IMR-90 (cell line): ENCODE results near the gene SKP1. TPM values are rescaled to one million over a fixed set of nuclear protein-coding genes. Genes with fewer than 3 reads are reported as not detected.

Source experiments
- ATAC-seq: fragments of 200-7000 bp; cut with Tn5 transposase; 2 replicates; pipeline ENCODE4 v1.9.1; 2020; ENCODE audit warnings: low read depth, mild to moderate bottlenecking, moderate library complexity
- BruUV-seq: library from RNA; stranded (reverse); fragments of 400-500 nt; replicated peaks from 2 replicates; lab custom pipeline; 2021; lab: Mats Ljungman, UMichigan
- CTCF ChIA-PET: fragments of 300-600 bp; formaldehyde crosslinking; extraction: SDS; loops from one replicate; lab custom pipeline; 2021; ENCODE audit warnings: antibody characterized with exemption; lab: Yijun Ruan, JAX
- POLR2A ChIA-PET: fragments of 300-600 bp; sonication (Branson Sonifier 250); formaldehyde crosslinking; loops from one replicate; lab custom pipeline; 2022; ENCODE audit warnings: antibody characterized with exemption; ENCODE audit not compliant: unreplicated experiment; lab: Charles Lee
- DNase-seq: peaks from one replicate; pipeline ENCODE4 v3.0.0; 2013
- H2AFZ ChIP-seq: replicated peaks from 2 replicates; pipeline ENCODE3; 2013; ENCODE audit warnings: low read length, mild to moderate bottlenecking; ENCODE audit not compliant: poor library complexity
- H2AK5ac ChIP-seq: 2 replicates; pipeline ENCODE4 v1.6.1; 2013; ENCODE audit warnings: low read depth, low read length, inconsistent platforms
- H2AK9ac ChIP-seq: replicated peaks from 2 replicates; pipeline ENCODE3; 2013; ENCODE audit warnings: mild to moderate bottlenecking, low read depth, low read length, moderate library complexity; ENCODE audit not compliant: poor library complexity
- H2BK120ac ChIP-seq: 2 replicates; pipeline ENCODE4 v1.6.1; 2013; ENCODE audit warnings: low read depth, low read length, inconsistent platforms
- H2BK15ac ChIP-seq: 3 replicates; pipeline ENCODE4 v1.6.1; 2013; ENCODE audit warnings: low read depth, low read length, inconsistent platforms
- H2BK20ac ChIP-seq: 2 replicates; pipeline ENCODE4 v1.6.1; 2013; ENCODE audit warnings: low read depth, mild to moderate bottlenecking, inconsistent platforms, low read length, moderate library complexity
- H2BK5ac ChIP-seq: 2 replicates; pipeline ENCODE4 v1.6.1; 2013; ENCODE audit warnings: mild to moderate bottlenecking, low read depth, low read length, inconsistent platforms; ENCODE audit not compliant: poor library complexity, severe bottlenecking
- H3K14ac ChIP-seq: replicated peaks from 2 replicates; pipeline ENCODE4 v1.6.1; 2013; ENCODE audit warnings: low read depth, low read length, inconsistent platforms
- H3K18ac ChIP-seq: 2 replicates; pipeline ENCODE4 v1.6.1; 2013; ENCODE audit warnings: low read depth, low read length, control low read depth
- H3K23ac ChIP-seq: 2 replicates; pipeline ENCODE4 v1.6.1; 2013; ENCODE audit warnings: low read depth, low read length, inconsistent platforms
- H3K27ac ChIP-seq: 2 replicates; pipeline ENCODE4 v1.5.1; 2013; ENCODE audit warnings: mild to moderate bottlenecking, control low read depth, low read length; ENCODE audit not compliant: insufficient read depth
- H3K27me3 ChIP-seq: 2 replicates; pipeline ENCODE4 v1.6.1; 2013; ENCODE audit warnings: low read length; ENCODE audit not compliant: control insufficient read depth, insufficient read depth
- H3K36me3 ChIP-seq: 2 replicates; pipeline ENCODE4 v1.6.1; 2013; ENCODE audit warnings: low read length, mixed read lengths; ENCODE audit not compliant: control insufficient read depth, insufficient read depth
- H3K4ac ChIP-seq: 2 replicates; pipeline ENCODE4 v1.6.1; 2013; ENCODE audit warnings: low read depth, low read length, inconsistent platforms
- H3K4me1 ChIP-seq: 2 replicates; pipeline ENCODE4 v1.6.1; 2013; ENCODE audit warnings: low read length, mixed read lengths; ENCODE audit not compliant: control insufficient read depth, insufficient read depth
- H3K4me2 ChIP-seq: 2 replicates; pipeline ENCODE4 v1.6.1; 2013; ENCODE audit warnings: low read depth, mild to moderate bottlenecking, control low read depth, low read length, moderate library complexity
- H3K4me3 ChIP-seq: 2 replicates; pipeline ENCODE4 v1.5.1; 2013; ENCODE audit warnings: low read depth, mild to moderate bottlenecking, control low read depth, low read length, moderate library complexity; ENCODE audit not compliant: insufficient read depth
- H3K56ac ChIP-seq: 2 replicates; pipeline ENCODE4 v1.6.1; 2013; ENCODE audit warnings: low read length, inconsistent platforms; ENCODE audit not compliant: insufficient read depth; ENCODE audit errors: extremely low read depth
- H3K79me1 ChIP-seq, 2 experiments: 2 replicates each; pipeline ENCODE4 v1.6.1; 2013; ENCODE audit warnings: low read length in 2 of 2, inconsistent platforms in 1 of 2, low read depth in 1 of 2
- H3K9ac ChIP-seq: 2 replicates; pipeline ENCODE4 v1.6.1; 2013; ENCODE audit warnings: low read depth, low read length, control low read depth
- H3K9me1 ChIP-seq: 2 replicates; pipeline ENCODE4 v1.6.1; 2013; ENCODE audit warnings: low read length, inconsistent platforms; ENCODE audit not compliant: insufficient read depth
- H3K9me3 ChIP-seq: 2 replicates; pipeline ENCODE4 v1.6.1; 2013; ENCODE audit warnings: low read length; ENCODE audit not compliant: control insufficient read depth, insufficient read depth
- H4K20me1 ChIP-seq: 2 replicates; pipeline ENCODE4 v1.6.1; 2013; ENCODE audit warnings: low read length, inconsistent platforms; ENCODE audit not compliant: insufficient read depth
- H4K5ac ChIP-seq: 2 replicates; pipeline ENCODE4 v1.6.1; 2013; ENCODE audit warnings: mild to moderate bottlenecking, low read depth, low read length, control low read depth
- H4K8ac ChIP-seq, 2 experiments: 2 replicates each; pipeline ENCODE4 v1.6.1; 2013; ENCODE audit warnings: low read depth in 2 of 2, low read length in 2 of 2, control low read depth in 1 of 2, inconsistent platforms in 1 of 2
- H4K91ac ChIP-seq: 2 replicates; pipeline ENCODE4 v1.6.1; 2013; ENCODE audit warnings: low read depth, low read length, inconsistent platforms; ENCODE audit not compliant: insufficient read depth
- BHLHE40 ChIP-seq: fragments of 150-350 bp; IDR thresholded peaks from 2 replicates; pipeline ENCODE4 v1.6.1; 2016; ENCODE audit warnings: mild to moderate bottlenecking, low read depth, low read length
- CHD1 ChIP-seq: IDR thresholded peaks from 2 replicates; pipeline ENCODE4 v1.6.1; 2012; ENCODE audit warnings: low read depth, low read length, improper control_type of control experiment
- MAFK ChIP-seq: IDR thresholded peaks from 2 replicates; pipeline ENCODE4 v1.6.1; 2012; ENCODE audit warnings: low read depth, low read length, improper control_type of control experiment
- RCOR1 ChIP-seq: IDR thresholded peaks from 2 replicates; pipeline ENCODE4 v1.6.1; 2012; ENCODE audit warnings: mild to moderate bottlenecking, low read length, improper control_type of control experiment; ENCODE audit not compliant: insufficient replicate concordance
- RFX5 ChIP-seq: IDR thresholded peaks from 2 replicates; pipeline ENCODE4 v1.8.0; 2012; ENCODE audit warnings: low read depth, mild to moderate bottlenecking, low read length, moderate library complexity
- SMC3 ChIP-seq: fragments of 150-350 bp; IDR thresholded peaks from 2 replicates; pipeline ENCODE4 v1.6.1; 2016; ENCODE audit warnings: low read depth, mild to moderate bottlenecking, antibody characterized with exemption, low read length, moderate library complexity
- dilution Hi-C: fragments of 300-500 bp; cut with HindIII; formaldehyde crosslinking; loops from one replicate; pipeline ENCODE4 v1.14.3; 2018; ENCODE audit warnings: low sequenced_read_pairs; ENCODE audit not compliant: unreplicated experiment
- in situ Hi-C: fragments of 300-500 bp; cut with MboI; formaldehyde crosslinking; loops from 3 replicates; pipeline ENCODE4 v1.14.3; 2019; ENCODE audit warnings: low sequenced_read_pairs, inconsistent platforms, mixed read lengths
- intact Hi-C: fragments of 100-400 bp; cut with micrococcal nuclease; formaldehyde crosslinking; loops from 2 replicates; pipeline ENCODE4 v1.10.0; 2022
- polyA plus RNA-seq, 3 experiments: library from polyadenylated mRNA; depleted of rRNA; stranded (reverse); fragments of >200 nt; gene quantifications; 2 replicates each; pipeline ENCODE4 v1.2.3, GENCODE V29; 2012; ENCODE audit warnings: low replicate concordance in 1 of 3
- total RNA-seq: library from RNA; depleted of rRNA; stranded (reverse); fragments of >200 nt; gene quantifications from 2 replicates; pipeline ENCODE4 v1.2.3, GENCODE V29; 2012
- TF ChIP-seq, protein P1 (sequence below): fragments of 150-350 bp; IDR thresholded peaks from 2 replicates; pipeline ENCODE4 v1.6.1; 2016; ENCODE audit warnings: low read depth, mild to moderate bottlenecking, low read length, moderate library complexity, borderline replicate concordance
- TF ChIP-seq, protein P2 (sequence below): conservative IDR thresholded peaks from 2 replicates; pipeline ENCODE4 v1.5.1; 2012; ENCODE audit warnings: mild to moderate bottlenecking, low read depth, low read length, improper control_type of control experiment

SKP1 gene
- total and polyA plus RNA-seq, 2 of the 4 experiments (the other 2 are of a cell fraction), result 206 to 618 TPM

DNA sequence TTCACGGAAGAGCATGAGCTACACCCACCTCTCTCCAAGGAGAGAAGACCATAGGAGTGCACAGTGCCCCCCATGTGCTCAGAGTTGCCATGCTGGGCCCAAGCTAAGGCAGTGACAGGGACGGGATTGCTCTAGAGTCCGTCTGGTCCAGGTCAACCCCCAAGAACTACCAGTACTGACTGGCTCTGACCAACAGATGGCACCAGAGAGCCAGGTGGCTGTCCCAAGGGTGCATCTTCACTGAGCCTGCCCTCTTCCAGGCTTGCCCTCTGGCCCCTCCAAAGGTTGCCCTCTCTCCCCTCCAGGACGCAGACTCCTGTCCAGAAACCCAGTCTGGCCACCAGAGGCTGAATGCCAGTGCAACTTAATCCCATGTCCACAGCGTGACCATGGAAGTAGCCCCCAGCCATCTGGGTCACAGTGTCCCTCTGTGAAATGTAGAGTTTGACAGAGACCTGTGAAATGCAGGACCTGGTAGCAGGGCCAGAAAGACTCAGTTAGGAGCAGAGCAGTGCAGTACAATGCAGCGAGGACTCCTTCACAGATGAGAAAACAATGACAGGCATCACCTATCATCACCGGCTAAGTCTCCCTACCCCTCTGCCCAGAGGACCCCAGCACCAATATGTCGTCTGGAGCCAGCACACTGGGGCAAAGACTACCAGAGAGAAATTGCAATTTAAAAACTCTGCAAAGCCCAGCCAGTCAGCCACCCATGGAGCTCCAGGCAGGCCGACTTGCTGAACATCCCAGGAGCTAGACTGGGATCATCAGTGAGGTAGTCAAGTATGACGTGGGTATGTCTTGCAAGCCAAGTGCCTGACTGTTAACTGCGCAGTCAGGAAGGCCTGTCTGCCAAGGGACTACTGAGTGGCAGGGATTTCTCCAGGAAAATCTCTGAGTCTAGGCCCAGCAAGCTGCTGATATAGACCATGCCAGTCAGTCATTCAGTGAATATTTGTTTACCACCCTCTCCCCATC is 7.7 kb upstream of the SKP1 start (continued):
- TF ChIP-seq, protein P1, sequence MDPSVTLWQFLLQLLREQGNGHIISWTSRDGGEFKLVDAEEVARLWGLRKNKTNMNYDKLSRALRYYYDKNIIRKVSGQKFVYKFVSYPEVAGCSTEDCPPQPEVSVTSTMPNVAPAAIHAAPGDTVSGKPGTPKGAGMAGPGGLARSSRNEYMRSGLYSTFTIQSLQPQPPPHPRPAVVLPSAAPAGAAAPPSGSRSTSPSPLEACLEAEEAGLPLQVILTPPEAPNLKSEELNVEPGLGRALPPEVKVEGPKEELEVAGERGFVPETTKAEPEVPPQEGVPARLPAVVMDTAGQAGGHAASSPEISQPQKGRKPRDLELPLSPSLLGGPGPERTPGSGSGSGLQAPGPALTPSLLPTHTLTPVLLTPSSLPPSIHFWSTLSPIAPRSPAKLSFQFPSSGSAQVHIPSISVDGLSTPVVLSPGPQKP, result no peak
- TF ChIP-seq CHD1 (no peak), BHLHE40 (no peak)

DNA sequence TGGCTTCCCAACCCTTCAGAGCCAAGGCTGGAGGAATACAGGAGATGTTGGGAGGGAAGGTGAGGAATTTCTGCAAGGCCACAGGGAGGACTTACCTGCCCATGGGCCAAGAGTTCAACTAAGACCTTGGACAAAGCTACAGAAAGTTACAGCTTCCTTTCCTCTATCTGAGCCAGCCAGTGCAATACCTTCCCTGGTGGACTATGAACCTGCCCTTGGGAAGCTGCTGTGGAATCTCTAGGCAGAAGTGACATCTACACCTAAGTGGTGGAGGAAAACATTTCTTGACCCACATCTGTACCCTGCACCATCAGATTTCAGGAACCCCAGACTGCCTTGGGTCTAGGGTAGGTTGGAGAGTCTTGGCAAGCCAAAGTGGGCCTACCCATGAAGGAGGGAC is 6.7 kb upstream of the SKP1 start:
- no peak overlapping the region for H3K18ac ChIP-seq
- DNase-seq, result no peak
- intact Hi-C loops, result no loop called here
- no peak overlapping the region for H3K9ac ChIP-seq
- no peaks in the 10 kb centered on the region for H3K36me3 ChIP-seq
- POLR2A ChIA-PET, result no interaction called here
- no peak overlapping the region for H3K4me3 ChIP-seq
- no TSS peak for BruUV-seq
- no peaks in the 10 kb centered on the region for H3K79me1 ChIP-seq
- ATAC-seq, result no peak
- H3K9me1 ChIP-seq, result no peaks in the 10 kb centered on the region
- no peak overlapping the region for H3K4me2 ChIP-seq
- no peak overlapping the region for H2AK5ac ChIP-seq
- H3K9me3 ChIP-seq, result no peaks in the 10 kb centered on the region
- no peak overlapping the region for H3K23ac ChIP-seq
- H4K5ac ChIP-seq, result no peak overlapping the region
- no peak overlapping the region for H3K14ac ChIP-seq
- dilution Hi-C loops, result no loop called here
- no peak overlapping the region for H2AFZ ChIP-seq
- no peak overlapping the region for H4K8ac ChIP-seq
- H2AK9ac ChIP-seq, result no peak overlapping the region
- H2BK20ac ChIP-seq, result no peak overlapping the region
- H3K4me1 ChIP-seq, result no peaks in the 10 kb centered on the region
- no peak overlapping the region for H2BK15ac ChIP-seq
- in situ Hi-C loops, result loop anchor here (10.0 kb wide), 1 partner anchor 401 kb away; no protein-coding TSS in a partner anchor
- TF ChIP-seq, protein P2, sequence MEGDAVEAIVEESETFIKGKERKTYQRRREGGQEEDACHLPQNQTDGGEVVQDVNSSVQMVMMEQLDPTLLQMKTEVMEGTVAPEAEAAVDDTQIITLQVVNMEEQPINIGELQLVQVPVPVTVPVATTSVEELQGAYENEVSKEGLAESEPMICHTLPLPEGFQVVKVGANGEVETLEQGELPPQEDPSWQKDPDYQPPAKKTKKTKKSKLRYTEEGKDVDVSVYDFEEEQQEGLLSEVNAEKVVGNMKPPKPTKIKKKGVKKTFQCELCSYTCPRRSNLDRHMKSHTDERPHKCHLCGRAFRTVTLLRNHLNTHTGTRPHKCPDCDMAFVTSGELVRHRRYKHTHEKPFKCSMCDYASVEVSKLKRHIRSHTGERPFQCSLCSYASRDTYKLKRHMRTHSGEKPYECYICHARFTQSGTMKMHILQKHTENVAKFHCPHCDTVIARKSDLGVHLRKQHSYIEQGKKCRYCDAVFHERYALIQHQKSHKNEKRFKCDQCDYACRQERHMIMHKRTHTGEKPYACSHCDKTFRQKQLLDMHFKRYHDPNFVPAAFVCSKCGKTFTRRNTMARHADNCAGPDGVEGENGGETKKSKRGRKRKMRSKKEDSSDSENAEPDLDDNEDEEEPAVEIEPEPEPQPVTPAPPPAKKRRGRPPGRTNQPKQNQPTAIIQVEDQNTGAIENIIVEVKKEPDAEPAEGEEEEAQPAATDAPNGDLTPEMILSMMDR, result no peak
- TF ChIP-seq SMC3, result no peak
- no peak for TF ChIP-seq RCOR1
- no peak for TF ChIP-seq MAFK
- TF ChIP-seq RFX5, result no peak
- no peak for TF ChIP-seq BHLHE40
- no peak overlapping the region for H2BK5ac ChIP-seq
- H3K27me3 ChIP-seq, result no peaks in the 10 kb centered on the region
- H3K4ac ChIP-seq, result no peak overlapping the region
- CTCF ChIA-PET, result interaction anchor here (1.0 to 3.2 kb wide), 2 partner anchors 106 to 404 kb away, joined by 6 to 21 read pairs; no protein-coding TSS in a partner anchor
- no peak overlapping the region for H3K56ac ChIP-seq
- H2BK120ac ChIP-seq, result no peak overlapping the region
- H4K20me1 ChIP-seq, result 0 out of 2 replicates have a peak, but pooled peaks cover 4% of the 10 kb centered on the region
- no peak overlapping the region for H3K27ac ChIP-seq
- no peak overlapping the region for H4K91ac ChIP-seq
